GM12891 (cell line): ENCODE data around the gene NHSL2.

Experiments used
- PAX5 ChIP-seq: IDR thresholded peaks from 2 replicates; pipeline ENCODE4 v1.6.1; 2011; ENCODE audit warnings: low read length, moderate library complexity, mild to moderate bottlenecking; ENCODE audit not compliant: insufficient read depth, severe bottlenecking
- POLR2A ChIP-seq: IDR thresholded peaks from 2 replicates; pipeline ENCODE4 v1.6.1; 2011; ENCODE audit warnings: low read depth, low read length, control low read depth
- POLR2AphosphoS5 ChIP-seq: IDR thresholded peaks from 2 replicates; pipeline ENCODE4 v1.6.1; 2011; ENCODE audit warnings: low read depth, low read length, control low read depth
- SPI1 ChIP-seq: IDR thresholded peaks from 2 replicates; pipeline ENCODE4 v1.6.1; 2011; ENCODE audit warnings: low read depth, low read length, control low read depth
- TAF1 ChIP-seq: IDR thresholded peaks from 2 replicates; pipeline ENCODE4 v1.6.1; 2011; ENCODE audit warnings: low read depth, low read length, control low read depth

- no peak for TF ChIP-seq POLR2AphosphoS5
- TF ChIP-seq POLR2A: no peak
- no peak for TF ChIP-seq TAF1
- no peak for TF ChIP-seq PAX5
- 0 out of 2 replicates have a peak, but pooled peaks have one; percentile 24 for TF ChIP-seq SPI1
These were observed 216.0 kb downstream of the NHSL2 start for GRCh38 chrX:72126539-72127140.
